Trophoblast cell (in vitro differentiated cells and primary cell): ENCODE results near the gene USF1.
A peak's percentile ranks its signal among the peaks of the same experiment; 100 is the strongest.

Experiments
- DNase-seq, 2 donors: peaks; one replicate each; pipeline ENCODE4 v3.0.0-alpha.2; 2016
- H2AFZ ChIP-seq: 2 replicates; pipeline ENCODE4 v1.6.1; 2013; ENCODE audit warnings: low read length, moderate library complexity, mild to moderate bottlenecking; ENCODE audit not compliant: insufficient read depth, poor library complexity
- H2AK5ac ChIP-seq: 2 replicates; pipeline ENCODE4 v1.6.1; 2013; ENCODE audit warnings: mild to moderate bottlenecking, low read length
- H2BK120ac ChIP-seq: 2 replicates; pipeline ENCODE4 v1.6.1; 2013; ENCODE audit warnings: low read length, mild to moderate bottlenecking, moderate library complexity; ENCODE audit not compliant: insufficient read depth, poor library complexity
- H2BK12ac ChIP-seq: 2 replicates; pipeline ENCODE4 v1.6.1; 2013; ENCODE audit warnings: mild to moderate bottlenecking, low read length, moderate library complexity
- H2BK5ac ChIP-seq: 2 replicates; pipeline ENCODE4 v1.6.1; 2013; ENCODE audit warnings: low read length, low read depth, moderate library complexity, mild to moderate bottlenecking; ENCODE audit not compliant: poor library complexity
- H3K14ac ChIP-seq: 2 replicates; pipeline ENCODE4 v1.6.1; 2013; ENCODE audit warnings: mild to moderate bottlenecking, low read length
- H3K18ac ChIP-seq: 2 replicates; pipeline ENCODE4 v1.6.1; 2013; ENCODE audit warnings: mild to moderate bottlenecking, low read length
- H3K23ac ChIP-seq: 2 replicates; pipeline ENCODE4 v1.6.1; 2013; ENCODE audit warnings: low read length
- H3K27ac ChIP-seq: 2 replicates; pipeline ENCODE4 v1.5.1; 2013; ENCODE audit warnings: low read depth, mild to moderate bottlenecking, inconsistent platforms, low read length, moderate library complexity
- H3K27me3 ChIP-seq: 2 replicates; pipeline ENCODE4 v1.6.1; 2013; ENCODE audit warnings: inconsistent platforms, mild to moderate bottlenecking, low read length, moderate library complexity; ENCODE audit not compliant: insufficient read depth
- H3K36me3 ChIP-seq, 2 experiments: 1 replicate in 1 of 2; 2 replicates in 1 of 2; pipeline ENCODE4 v1.6.1; 2013; ENCODE audit warnings: low read length in 2 of 2, mild to moderate bottlenecking in 2 of 2, moderate library complexity in 1 of 2; ENCODE audit not compliant: insufficient read depth in 2 of 2, control insufficient read depth in 1 of 2
- H3K4ac ChIP-seq: 2 replicates; pipeline ENCODE4 v1.6.1; 2013; ENCODE audit warnings: low read depth, mild to moderate bottlenecking, low read length, moderate library complexity
- H3K4me1 ChIP-seq, 2 experiments: 1 replicate in 1 of 2; 2 replicates in 1 of 2; pipeline ENCODE4 v1.6.1; 2013; ENCODE audit warnings: low read length in 2 of 2, mild to moderate bottlenecking in 2 of 2, moderate library complexity in 1 of 2; ENCODE audit not compliant: insufficient read depth in 2 of 2, control insufficient read depth in 1 of 2
- H3K4me2 ChIP-seq: 2 replicates; pipeline ENCODE4 v1.6.1; 2013; ENCODE audit warnings: inconsistent platforms, mild to moderate bottlenecking, low read length, moderate library complexity
- H3K4me3 ChIP-seq: 2 replicates; pipeline ENCODE4 v1.5.1; 2013; ENCODE audit warnings: mild to moderate bottlenecking, low read depth, low read length, inconsistent platforms
- H3K79me1 ChIP-seq: one replicate; pipeline ENCODE4 v1.6.1; 2013; ENCODE audit warnings: low read length
- H3K79me2 ChIP-seq: 2 replicates; pipeline ENCODE4 v1.6.1; 2013; ENCODE audit warnings: low read length, mild to moderate bottlenecking; ENCODE audit not compliant: control insufficient read depth, insufficient read depth, poor library complexity
- H3K9ac ChIP-seq: 2 replicates; pipeline ENCODE4 v1.6.1; 2013; ENCODE audit warnings: mild to moderate bottlenecking, low read length
- H3K9me3 ChIP-seq: 2 replicates; pipeline ENCODE4 v1.6.1; 2013; ENCODE audit warnings: low read depth, mild to moderate bottlenecking, control low read depth, inconsistent platforms, low read length; ENCODE audit not compliant: insufficient read depth
- H4K12ac ChIP-seq: 2 replicates; pipeline ENCODE4 v1.6.1; 2013; ENCODE audit warnings: low read depth, mild to moderate bottlenecking, low read length, moderate library complexity
- H4K8ac ChIP-seq: 2 replicates; pipeline ENCODE4 v1.6.1; 2013; ENCODE audit warnings: low read depth, mild to moderate bottlenecking, low read length, moderate library complexity
- H4K91ac ChIP-seq: one replicate; pipeline ENCODE4 v1.6.1; 2013; ENCODE audit warnings: low read depth, mild to moderate bottlenecking, low read length, moderate library complexity
- WGBS: extraction: QIAGEN DNeasy Blood & Tissue Kit; methylation state at CpG from one replicate; pipeline ENCODE4 v1.1.7; 2013; ENCODE audit warnings: missing lambda C conversion rate; ENCODE audit not compliant: insufficient read length, insufficient coverage; ENCODE audit errors: extremely low coverage; 5-methylcytosine and 5-hydroxymethylcytosine counted together

USF1 gene

DNA sequence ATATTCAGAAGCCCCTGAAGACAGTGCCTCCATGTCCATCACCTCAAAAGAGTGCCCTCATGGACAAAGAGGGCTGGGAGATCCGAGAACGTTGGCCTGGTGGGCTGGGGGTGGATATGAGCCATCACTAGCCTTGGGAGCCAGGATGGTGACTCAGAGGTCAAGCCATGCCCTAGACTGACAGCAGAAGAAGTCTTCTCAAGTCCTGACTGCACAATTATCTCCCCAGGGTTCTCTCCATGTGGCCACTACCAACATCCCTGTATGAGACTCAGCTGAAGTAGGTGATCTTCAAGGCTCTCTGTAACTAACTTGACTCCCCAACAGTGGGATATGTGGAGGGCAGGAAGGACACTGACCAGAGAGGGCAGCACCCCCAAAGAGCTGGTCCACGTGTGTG lies 7.1 kb upstream of the USF1 start:
- Histone ChIP-seq H3K27ac (no peak overlapping the region), H3K14ac (no peak overlapping the region), H3K23ac (no peak overlapping the region), H3K18ac (no peak overlapping the region), H4K12ac (no peak overlapping the region), H4K91ac (no peak overlapping the region), H4K8ac (no peak overlapping the region), H3K9me3 (peaks cover 14% of the 10 kb centered on the region), H2BK120ac (no peak overlapping the region), H3K4me2 (no peak overlapping the region), H3K4ac (no peak overlapping the region), H3K27me3 (no peaks in the 10 kb centered on the region), H2BK12ac (no peak overlapping the region), H3K36me3 (peaks cover 0 to 4% of the 10 kb centered on the region in 2 experiments), H3K79me2 (no peaks in the 10 kb centered on the region), H2AK5ac (no peak overlapping the region), H2BK5ac (no peak overlapping the region), H3K79me1 (no peaks in the 10 kb centered on the region), H3K9ac (no peak overlapping the region), H2AFZ (no peak overlapping the region), H3K4me3 (no peak overlapping the region), H3K4me1 (peaks cover 2 to 4% of the 10 kb centered on the region in 2 experiments)
- no CpG with 5 or more reads among the region's 3 CpGs for WGBS
- no peak for DNase-seq

DNA sequence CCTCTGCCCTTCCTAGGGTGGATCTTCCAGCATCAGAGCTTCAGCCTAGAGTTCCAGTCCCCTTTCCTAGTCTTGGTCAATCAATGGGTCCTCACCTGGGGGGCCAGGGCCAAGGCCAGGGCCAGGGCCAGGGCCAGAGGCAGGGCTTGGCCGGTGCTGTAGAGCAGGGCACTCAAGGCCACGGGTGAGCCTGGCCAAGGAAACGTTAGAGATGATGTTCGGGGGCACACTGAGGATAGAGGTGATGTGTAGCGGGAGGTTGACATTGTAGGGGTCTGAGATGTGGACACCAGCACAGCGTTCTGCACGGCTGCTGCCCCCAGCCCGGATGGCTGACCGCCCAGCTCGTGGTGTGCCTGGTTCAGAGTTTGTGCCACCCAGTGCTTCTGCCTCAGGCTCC lies 5.4 kb upstream of the USF1 start:
- no CpG with 5 or more reads among the region's 10 CpGs for WGBS
- H2BK120ac ChIP-seq, result peak overlapping the region; percentile 4

DNA sequence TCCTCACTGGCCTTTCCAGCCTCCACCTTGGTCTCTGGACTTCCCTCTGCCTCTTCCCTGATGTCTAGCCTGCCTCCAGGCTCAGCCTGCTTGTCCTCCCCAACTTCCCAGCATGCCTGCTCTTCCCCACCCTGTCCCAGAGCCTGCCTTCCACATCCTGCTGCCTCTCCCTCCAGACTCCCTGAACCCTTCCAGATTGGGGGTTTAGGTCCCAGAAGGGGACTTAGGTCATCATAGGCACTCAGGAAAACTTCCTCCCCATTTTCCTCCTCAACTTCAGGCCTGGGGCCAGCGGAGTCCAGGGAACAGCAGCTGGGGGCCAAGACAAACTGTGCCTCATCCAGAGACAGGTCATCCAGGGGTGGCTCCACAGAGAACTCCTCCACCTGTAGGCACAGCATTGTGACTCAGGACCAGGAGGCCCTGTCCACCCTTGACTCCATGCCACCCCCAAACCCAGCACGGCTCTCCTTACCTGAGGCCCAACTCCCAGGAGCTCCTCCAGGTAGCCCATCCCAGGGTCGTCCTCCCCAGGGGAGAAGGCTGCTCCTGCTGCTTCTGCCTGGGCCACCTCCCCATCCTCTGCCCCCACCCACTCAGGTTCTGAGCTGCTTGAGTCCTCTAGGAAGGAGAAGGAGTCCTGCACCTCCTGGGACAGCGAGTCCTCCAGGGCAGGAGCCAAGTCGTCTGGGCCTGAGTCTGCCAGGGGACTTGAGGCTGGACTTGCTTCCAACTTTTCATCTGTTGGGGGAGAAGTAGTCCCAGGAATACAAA lies 3.4 kb upstream of the USF1 start:
- Histone ChIP-seq H3K9me3 (peaks cover 16% of the 10 kb centered on the region), H4K91ac (no peak overlapping the region)
- whole genome bisulfite sequencing, result no CpG with 5 or more reads among the region's 5 CpGs

More for the DNA sequence above, 5.4 kb upstream of the USF1 start:
- no peaks in the 10 kb centered on the region for H3K27me3 ChIP-seq
- H3K4me3 ChIP-seq, result no peak overlapping the region
- peak overlapping the region; percentile 37 for H4K91ac ChIP-seq
- H2BK12ac ChIP-seq, result no peak overlapping the region
- no peak overlapping the region for H3K18ac ChIP-seq
- no peak overlapping the region for H3K14ac ChIP-seq
- peaks cover 0 to 4% of the 10 kb centered on the region in 2 experiments for H3K36me3 ChIP-seq
- no peaks in the 10 kb centered on the region for H3K79me2 ChIP-seq
- H3K4ac ChIP-seq, result no peak overlapping the region
- H3K79me1 ChIP-seq, result peaks cover 3% of the 10 kb centered on the region
- no peak overlapping the region for H2BK5ac ChIP-seq
- H3K27ac ChIP-seq, result no peak overlapping the region
- peaks cover 3 to 4% of the 10 kb centered on the region in 2 experiments for H3K4me1 ChIP-seq
- no peak for DNase-seq
- H3K9ac ChIP-seq, result no peak overlapping the region
- H3K4me2 ChIP-seq, result no peak overlapping the region
- no peak overlapping the region for H2AK5ac ChIP-seq
- no peak overlapping the region for H3K23ac ChIP-seq
- H4K8ac ChIP-seq, result no peak overlapping the region
- H4K12ac ChIP-seq, result no peak overlapping the region
- H2AFZ ChIP-seq, result no peak overlapping the region
- H3K9me3 ChIP-seq, result peaks cover 16% of the 10 kb centered on the region

DNA sequence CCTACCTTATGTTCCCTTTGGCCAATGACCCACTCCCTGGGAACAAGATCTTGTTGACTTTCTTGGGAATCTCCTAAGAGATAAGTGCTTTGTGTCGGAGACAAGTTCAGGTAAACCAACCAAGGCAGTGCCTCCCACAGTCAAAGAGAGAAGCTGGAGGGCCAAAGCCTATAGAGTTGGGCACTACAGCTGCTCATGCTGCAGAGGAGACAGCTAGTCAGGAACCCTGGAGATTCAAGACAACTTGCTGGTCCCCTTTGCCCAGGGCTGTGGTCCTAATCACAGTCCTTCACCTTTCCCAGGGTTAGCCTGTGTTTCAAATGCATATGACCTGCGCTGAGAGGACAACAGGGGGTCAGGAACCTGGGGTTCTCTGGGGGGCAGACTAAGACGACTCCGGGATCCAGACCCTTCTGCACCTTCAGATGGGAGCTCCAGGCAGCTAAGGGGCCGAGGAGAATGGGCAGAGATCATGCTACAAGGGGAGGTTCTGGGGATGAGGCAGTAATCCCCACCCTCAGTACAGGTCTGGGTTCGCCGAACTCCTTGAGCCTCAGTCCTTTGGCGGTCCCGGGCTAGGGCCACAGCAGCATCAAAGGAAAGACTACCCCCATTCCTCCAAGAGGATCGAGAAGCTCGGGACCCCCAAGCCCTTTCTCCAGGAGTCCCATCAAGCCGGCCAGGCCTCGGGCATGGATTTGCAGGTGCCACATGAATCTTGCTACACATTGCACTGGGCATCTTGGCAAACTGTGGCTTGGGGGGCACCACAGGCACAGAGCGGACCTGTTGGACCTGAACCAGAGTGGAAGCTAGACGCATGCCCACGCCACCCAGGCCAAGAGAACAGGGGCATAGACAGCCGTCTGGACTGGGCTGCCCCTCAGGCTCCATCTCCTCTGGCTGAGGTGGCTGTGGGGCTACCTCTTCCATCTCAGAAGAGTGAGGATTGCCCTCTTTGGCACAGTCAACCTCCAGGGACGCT lies 2.0 kb upstream of the USF1 start:
- H3K79me2 ChIP-seq, result peaks cover 10% of the 10 kb centered on the region
- WGBS, result no CpG with 5 or more reads among the region's 18 CpGs
- no peak for DNase-seq
- H4K91ac ChIP-seq, result no peak overlapping the region
- no peak overlapping the region for H3K18ac ChIP-seq
- H4K12ac ChIP-seq, result no peak overlapping the region
- no peak overlapping the region for H2AFZ ChIP-seq
- peaks cover 16% of the 10 kb centered on the region for H3K9me3 ChIP-seq
- no peak overlapping the region for H3K4me2 ChIP-seq
- peaks cover 0 to 4% of the 10 kb centered on the region in 2 experiments for H3K4me1 ChIP-seq
- H3K79me1 ChIP-seq, result peaks cover 12% of the 10 kb centered on the region
- H2BK5ac ChIP-seq, result no peak overlapping the region
- H2AK5ac ChIP-seq, result no peak overlapping the region
- H3K14ac ChIP-seq, result no peak overlapping the region
- H3K27ac ChIP-seq, result no peak overlapping the region
- no peak overlapping the region for H2BK120ac ChIP-seq
- H3K4ac ChIP-seq, result no peak overlapping the region
- peaks cover under 1 to 4% of the 10 kb centered on the region in 2 experiments for H3K36me3 ChIP-seq
- H2BK12ac ChIP-seq, result no peak overlapping the region
- no peak overlapping the region for H4K8ac ChIP-seq
- no peak overlapping the region for H3K4me3 ChIP-seq
- H3K9ac ChIP-seq, result no peak overlapping the region
- no peaks in the 10 kb centered on the region for H3K27me3 ChIP-seq
- H3K23ac ChIP-seq, result no peak overlapping the region

More for the DNA sequence above, 3.4 kb upstream of the USF1 start:
- H2BK12ac ChIP-seq, result no peak overlapping the region
- H3K4me1 ChIP-seq, result peaks cover 4% of the 10 kb centered on the region in 2 experiments
- H2BK120ac ChIP-seq, result no peak overlapping the region
- no peaks in the 10 kb centered on the region for H3K27me3 ChIP-seq
- no peak overlapping the region for H3K4ac ChIP-seq
- H4K8ac ChIP-seq, result no peak overlapping the region
- H3K36me3 ChIP-seq, result peaks cover 0 to 4% of the 10 kb centered on the region in 2 experiments
- H2AK5ac ChIP-seq, result no peak overlapping the region
- H3K4me2 ChIP-seq, result no peak overlapping the region
- H3K79me2 ChIP-seq, result peaks cover 9% of the 10 kb centered on the region
- DNase-seq, result no peak
- H3K9ac ChIP-seq, result no peak overlapping the region
- no peak overlapping the region for H3K18ac ChIP-seq
- H3K27ac ChIP-seq, result no peak overlapping the region
- H3K79me1 ChIP-seq, result peaks cover 12% of the 10 kb centered on the region
- H2BK5ac ChIP-seq, result no peak overlapping the region
- no peak overlapping the region for H2AFZ ChIP-seq
- H4K12ac ChIP-seq, result no peak overlapping the region
- no peak overlapping the region for H3K23ac ChIP-seq
- H3K4me3 ChIP-seq, result no peak overlapping the region
- H3K14ac ChIP-seq, result no peak overlapping the region
